Measurements from ENCODE around the gene TPM1. TPM values are rescaled to one million over a fixed set of nuclear protein-coding genes. Genes with fewer than 3 reads are reported as not detected.

TPM1 gene
- total RNA-seq, 2 donors from 2014 or later = 564 to 629 TPM

DNA sequence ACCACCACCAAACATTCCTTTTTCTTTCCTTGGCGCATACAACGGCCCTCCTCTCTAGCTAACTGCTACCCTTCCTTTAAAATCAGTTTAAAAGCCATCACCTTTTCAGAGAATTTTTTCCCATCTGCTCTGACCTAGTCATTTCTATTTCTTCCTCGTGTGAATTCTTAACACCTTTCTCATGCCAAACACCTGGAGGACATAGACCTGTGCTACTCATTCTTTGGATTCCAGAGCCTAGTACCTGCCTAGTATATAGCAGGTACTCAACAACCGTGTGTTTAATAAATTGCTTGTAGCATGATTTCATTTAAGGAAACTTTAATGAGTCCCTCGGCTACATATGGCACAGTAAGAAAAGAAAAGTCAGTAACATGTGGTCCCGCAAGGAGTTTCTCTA, 2.0 kb upstream of the TPM1 start:
- H3K27ac ChIP-seq = no peak overlapping the region
- H3K4me1 ChIP-seq (replicated peaks) = no peaks in the 10 kb centered on the region
- no peaks in the 10 kb centered on the region for H3K27me3 ChIP-seq (replicated peaks; ENCODE audit: insufficient read depth)
- no peak for DNase-seq (ENCODE audit: low spot score)
- H3K4me3 ChIP-seq = no peak overlapping the region
- intact Hi-C loops (cut with DNase I) = loop anchor here (2.0 to 5.0 kb wide), 2 partner anchors 192 to 258 kb away; no protein-coding TSS in a partner anchor
- no peaks in the 10 kb centered on the region for H3K36me3 ChIP-seq
- 85% methylated on average over 6 of the region's 6 CpGs for WGBS
- no peaks in the 10 kb centered on the region for H3K9me3 ChIP-seq
- TF ChIP-seq POLR2AphosphoS5 (IDR thresholded peaks at IDR 0.05) (no peak), POLR2A (IDR thresholded peaks at IDR 0.05) (no peak), CTCF (IDR thresholded peaks at IDR 0.05) (no peak)

- no peak overlapping the region for H3K4me3 ChIP-seq
- TF ChIP-seq POLR2A (IDR thresholded peaks at IDR 0.05) = no peak
- no peak for TF ChIP-seq CTCF (IDR thresholded peaks at IDR 0.05)
- TF ChIP-seq POLR2AphosphoS5 (IDR thresholded peaks at IDR 0.05) = no peak
- intact Hi-C loops (cut with DNase I) = loop anchor here (2.0 to 5.0 kb wide), 2 partner anchors 192 to 259 kb away; no protein-coding TSS in a partner anchor
- H3K27me3 ChIP-seq (replicated peaks; ENCODE audit: insufficient read depth) = no peaks in the 10 kb centered on the region
- 77% methylated on average over 6 of the region's 6 CpGs for WGBS
- no peak for DNase-seq (ENCODE audit: low spot score)
- no peaks in the 10 kb centered on the region for H3K4me1 ChIP-seq (replicated peaks)
- H3K27ac ChIP-seq = peak overlapping the region; percentile 91 to 95
- H3K36me3 ChIP-seq = no peaks in the 10 kb centered on the region
- no peaks in the 10 kb centered on the region for H3K9me3 ChIP-seq
These were observed 1.6 kb upstream of the TPM1 start for GRCh38 chr15:63040954-63041353.

GRCh38 chr15:63041402-63041973, 1.1 kb upstream of the TPM1 start:
- Histone ChIP-seq H3K4me3 (peak overlapping the region; percentile 51 to 58), H3K27me3 (replicated peaks; ENCODE audit: insufficient read depth) (no peaks in the 10 kb centered on the region), H3K27ac (peak overlapping the region; percentile 91 to 95), H3K9me3 (no peaks in the 10 kb centered on the region), H3K36me3 (no peaks in the 10 kb centered on the region), H3K4me1 (replicated peaks) (no peaks in the 10 kb centered on the region)
- no peak for DNase-seq (ENCODE audit: low spot score)
- no peak for TF ChIP-seq POLR2AphosphoS5 (IDR thresholded peaks at IDR 0.05)
- no peak for TF ChIP-seq POLR2A (IDR thresholded peaks at IDR 0.05)
- no peak for TF ChIP-seq CTCF (IDR thresholded peaks at IDR 0.05)
- 66% methylated on average over 14 of the region's 14 CpGs for WGBS
- intact Hi-C loops (cut with DNase I) = loop anchor here (2.0 to 5.0 kb wide), 2 partner anchors 193 to 259 kb away; no protein-coding TSS in a partner anchor

DNA sequence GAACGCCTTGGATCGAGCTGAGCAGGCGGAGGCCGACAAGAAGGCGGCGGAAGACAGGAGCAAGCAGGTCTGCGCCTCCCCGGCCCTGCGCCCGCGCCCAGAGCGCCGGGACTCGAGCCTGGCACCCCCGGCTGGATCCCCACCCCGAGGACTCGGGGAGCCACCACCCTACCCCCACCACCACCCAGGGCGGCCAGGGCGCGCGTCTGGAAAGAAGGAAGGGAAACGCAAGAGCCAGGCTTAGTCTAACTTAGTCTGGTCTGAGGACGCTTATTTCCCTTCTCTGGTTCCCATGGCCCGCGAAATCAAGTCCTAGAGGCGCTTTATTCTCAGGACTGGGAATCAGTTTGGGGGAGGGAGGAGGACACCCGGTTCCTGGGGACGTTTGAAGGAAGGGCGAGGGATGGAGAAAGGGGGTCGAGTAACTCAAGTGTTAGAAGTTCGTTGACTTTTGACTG, 359 bp downstream of the TPM1 start:
- DNase-seq (ENCODE audit: low spot score) = no peak
- H3K27me3 ChIP-seq (replicated peaks; ENCODE audit: insufficient read depth) = no peaks in the 10 kb centered on the region

More for the DNA sequence above, 359 bp downstream of the TPM1 start:
- H3K4me1 ChIP-seq (replicated peaks) = peaks cover 5% of the 10 kb centered on the region
- intact Hi-C loops (cut with DNase I) = loop anchor here (5.0 kb wide), 1 partner anchor 261 kb away; no protein-coding TSS in a partner anchor
- 1% methylated on average over 31 of the region's 31 CpGs for WGBS
- no peaks in the 10 kb centered on the region for H3K36me3 ChIP-seq
- TF ChIP-seq CTCF (IDR thresholded peaks at IDR 0.05) (no peak), POLR2AphosphoS5 (IDR thresholded peaks at IDR 0.05) (no peak), POLR2A (IDR thresholded peaks at IDR 0.05) (no peak)
- peak overlapping the region; percentile 51 to 58 for H3K4me3 ChIP-seq
- H3K27ac ChIP-seq = peak overlapping the region; percentile 91 to 95
- H3K9me3 ChIP-seq = no peaks in the 10 kb centered on the region

All from prostate gland (tissue), 2 donors.